ENCODE data around the gene BHLHA15. TPM values are rescaled to one million over a fixed set of nuclear protein-coding genes. Genes with fewer than 3 reads are reported as not detected.

BHLHA15 gene
- total and polyA plus RNA-seq, 5 donors from 2014 or later, result not detected

DNA sequence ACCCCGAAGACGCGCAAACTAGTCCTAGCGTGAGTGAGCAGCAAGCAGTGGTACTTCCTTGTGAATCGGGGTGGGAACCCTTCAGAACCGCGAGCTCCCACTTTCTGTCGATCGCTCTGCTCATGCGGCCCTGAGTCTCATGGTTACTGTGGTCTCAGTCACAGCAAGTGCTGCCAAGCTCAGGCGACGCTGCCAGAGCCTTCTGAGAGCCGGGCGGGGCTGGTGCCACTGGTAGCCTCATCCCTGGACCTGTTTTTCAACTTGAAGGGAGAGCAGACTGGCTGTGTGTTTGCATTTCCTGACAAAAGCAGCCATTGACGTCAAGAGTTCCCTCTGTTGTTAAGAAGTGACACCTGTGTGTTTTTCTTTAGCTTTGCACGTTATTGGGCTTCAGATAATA is 32.9 kb upstream of the BHLHA15 start:
- H3K36me3 Mint-ChIP-seq, result peaks cover 41% of the 10 kb centered on the region
- H3K27me3 Mint-ChIP-seq, result no peaks in the 10 kb centered on the region
- H3K9me3 Mint-ChIP-seq, result no peaks in the 10 kb centered on the region
- peaks cover 0 to 5% (median 2%) of the 10 kb centered on the region in 4 donors for H3K4me1 Mint-ChIP-seq
- DNase-seq, result no peak
- H3K27ac Mint-ChIP-seq, result no peak overlapping the region
- H3K27me3 ChIP-seq (ENCODE audit: control insufficient read depth, insufficient read depth, low read length), result no peaks in the 10 kb centered on the region
- no peak overlapping the region for H3K4me3 Mint-ChIP-seq
- H3K4me1 ChIP-seq (ENCODE audit: control insufficient read depth, insufficient read depth, low read length, poor library complexity, severe bottlenecking), result no peaks in the 10 kb centered on the region
- H3K36me3 ChIP-seq (ENCODE audit: control insufficient read depth, insufficient read depth, low read length), result peaks cover 44% of the 10 kb centered on the region
- H3K27ac ChIP-seq (ENCODE audit: insufficient read depth, low read length, poor library complexity, severe bottlenecking), result no peak overlapping the region
- H3K9me3 ChIP-seq (ENCODE audit: control insufficient read depth in 2 of 2, low read length in 2 of 2), result no peaks in the 10 kb centered on the region
- no peak for ATAC-seq (ENCODE audit: low read depth in 2 of 2)
- no peak overlapping the region for H3K4me3 ChIP-seq (ENCODE audit: low read depth, low read length)

DNA sequence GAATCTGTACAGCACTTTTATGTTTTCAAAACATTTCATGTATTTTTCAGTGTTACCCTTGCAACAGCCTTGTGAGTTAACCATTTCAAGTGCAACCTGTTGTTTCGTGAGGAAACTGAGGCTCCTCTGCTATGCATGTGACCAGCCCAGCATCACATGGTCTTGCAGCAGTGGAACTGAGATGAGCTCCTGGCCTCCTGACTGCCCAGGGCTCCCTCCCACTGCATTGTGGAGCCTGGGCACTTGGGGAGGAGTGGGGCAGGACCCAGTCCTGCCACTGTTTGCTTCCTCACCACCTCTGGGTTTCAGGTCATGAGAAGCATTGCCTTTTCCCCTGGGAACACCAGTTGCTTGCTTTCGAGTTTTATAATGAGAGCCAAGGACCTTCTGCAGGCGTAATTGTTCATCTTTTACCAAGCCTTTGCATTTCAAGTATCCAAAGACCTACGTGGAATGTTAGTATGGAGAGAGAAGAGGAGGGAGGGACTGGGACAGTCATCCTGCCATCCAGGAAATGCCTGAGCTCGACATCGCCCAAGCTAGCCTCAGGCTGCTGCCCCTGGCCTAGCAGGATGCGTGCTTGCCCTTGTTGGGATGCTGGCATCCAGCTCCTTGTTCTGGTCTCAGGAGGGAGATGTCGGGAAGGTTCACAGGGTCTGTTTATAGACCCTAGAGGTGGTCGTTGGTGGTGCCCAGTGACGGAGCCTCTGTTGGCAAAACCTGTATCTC is 32.3 kb upstream of the BHLHA15 start:
- peaks cover 40% of the 10 kb centered on the region for H3K36me3 ChIP-seq (ENCODE audit: control insufficient read depth, insufficient read depth, low read length)

DNA sequence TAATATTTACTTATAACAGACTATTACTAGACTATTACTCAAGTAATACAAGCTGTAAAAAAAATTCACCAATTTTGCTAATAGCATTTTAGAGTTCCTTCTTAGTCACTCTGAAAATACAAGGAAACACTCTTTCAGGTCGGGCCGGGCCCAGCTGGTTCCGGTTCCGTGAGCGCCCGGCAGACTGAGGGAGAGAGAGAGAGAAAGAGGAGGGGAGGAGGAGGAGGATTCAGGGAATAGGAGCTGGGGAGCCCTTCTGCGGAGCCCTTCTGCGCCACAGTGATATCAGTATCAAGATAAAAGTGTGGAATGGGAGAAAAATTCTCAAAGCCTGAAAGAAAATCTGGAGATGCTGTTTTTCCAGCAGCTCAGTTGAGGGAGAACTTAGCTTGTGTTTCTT is 30.5 kb upstream of the BHLHA15 start:
- Mint-ChIP-seq H3K9me3 (no peaks in the 10 kb centered on the region), H3K27me3 (no peaks in the 10 kb centered on the region), H3K36me3 (peaks cover 26% of the 10 kb centered on the region), H3K4me3 (no peak overlapping the region), H3K4me1 (peaks cover 0 to 4% (median under 1%) of the 10 kb centered on the region in 4 donors), H3K27ac (peak overlapping the region in 1 of 3 donors; percentile 39)
- Histone ChIP-seq H3K4me1 (ENCODE audit: control insufficient read depth, insufficient read depth, low read length, poor library complexity, severe bottlenecking) (no peaks in the 10 kb centered on the region), H3K36me3 (ENCODE audit: control insufficient read depth, insufficient read depth, low read length) (peaks cover 24% of the 10 kb centered on the region), H3K27me3 (ENCODE audit: control insufficient read depth, insufficient read depth, low read length) (no peaks in the 10 kb centered on the region), H3K27ac (ENCODE audit: insufficient read depth, low read length, poor library complexity, severe bottlenecking) (no peak overlapping the region), H3K4me3 (ENCODE audit: low read depth, low read length) (no peak overlapping the region), H3K9me3 (ENCODE audit: control insufficient read depth in 2 of 2, low read length in 2 of 2) (no peaks in the 10 kb centered on the region)
- DNase-seq (no peak), ATAC-seq (ENCODE audit: low read depth in 2 of 2) (no peak)

More for the DNA sequence above, 32.3 kb upstream of the BHLHA15 start:
- Mint-ChIP-seq H3K4me1 (peaks cover 0 to 5% (median 2%) of the 10 kb centered on the region in 4 donors), H3K27me3 (no peaks in the 10 kb centered on the region), H3K9me3 (no peaks in the 10 kb centered on the region), H3K27ac (no peak overlapping the region), H3K4me3 (no peak overlapping the region), H3K36me3 (peaks cover 41% of the 10 kb centered on the region)
- Histone ChIP-seq H3K4me3 (ENCODE audit: low read depth, low read length) (no peak overlapping the region), H3K4me1 (ENCODE audit: control insufficient read depth, insufficient read depth, low read length, poor library complexity, severe bottlenecking) (no peaks in the 10 kb centered on the region), H3K27me3 (ENCODE audit: control insufficient read depth, insufficient read depth, low read length) (no peaks in the 10 kb centered on the region), H3K9me3 (ENCODE audit: control insufficient read depth in 2 of 2, low read length in 2 of 2) (no peaks in the 10 kb centered on the region), H3K27ac (ENCODE audit: insufficient read depth, low read length, poor library complexity, severe bottlenecking) (no peak overlapping the region)
- DNase-seq, result no peak
- no peak for ATAC-seq (ENCODE audit: low read depth in 2 of 2)

- DNase-seq (no peak), ATAC-seq (ENCODE audit: low read depth in 2 of 2) (no peak)
- Mint-ChIP-seq H3K9me3 (peaks cover 0 to 2% (median 0%) of the 10 kb centered on the region in 7 donors), H3K27ac (no peak overlapping the region), H3K27me3 (no peaks in the 10 kb centered on the region), H3K4me1 (peaks cover 0 to 9% (median 7%) of the 10 kb centered on the region in 4 donors), H3K4me3 (no peak overlapping the region), H3K36me3 (peaks cover 45% of the 10 kb centered on the region)
- Histone ChIP-seq H3K27me3 (ENCODE audit: control insufficient read depth, insufficient read depth, low read length) (no peaks in the 10 kb centered on the region), H3K4me3 (ENCODE audit: low read depth, low read length) (no peak overlapping the region), H3K4me1 (ENCODE audit: control insufficient read depth, insufficient read depth, low read length, poor library complexity, severe bottlenecking) (no peaks in the 10 kb centered on the region), H3K36me3 (ENCODE audit: control insufficient read depth, insufficient read depth, low read length) (peaks cover 12% of the 10 kb centered on the region), H3K9me3 (ENCODE audit: control insufficient read depth in 2 of 2, low read length in 2 of 2) (no peaks in the 10 kb centered on the region), H3K27ac (ENCODE audit: insufficient read depth, low read length, poor library complexity, severe bottlenecking) (no peak overlapping the region)
Measured at GRCh38 chr7:98185101-98185500, 26.1 kb upstream of the BHLHA15 start.

DNA sequence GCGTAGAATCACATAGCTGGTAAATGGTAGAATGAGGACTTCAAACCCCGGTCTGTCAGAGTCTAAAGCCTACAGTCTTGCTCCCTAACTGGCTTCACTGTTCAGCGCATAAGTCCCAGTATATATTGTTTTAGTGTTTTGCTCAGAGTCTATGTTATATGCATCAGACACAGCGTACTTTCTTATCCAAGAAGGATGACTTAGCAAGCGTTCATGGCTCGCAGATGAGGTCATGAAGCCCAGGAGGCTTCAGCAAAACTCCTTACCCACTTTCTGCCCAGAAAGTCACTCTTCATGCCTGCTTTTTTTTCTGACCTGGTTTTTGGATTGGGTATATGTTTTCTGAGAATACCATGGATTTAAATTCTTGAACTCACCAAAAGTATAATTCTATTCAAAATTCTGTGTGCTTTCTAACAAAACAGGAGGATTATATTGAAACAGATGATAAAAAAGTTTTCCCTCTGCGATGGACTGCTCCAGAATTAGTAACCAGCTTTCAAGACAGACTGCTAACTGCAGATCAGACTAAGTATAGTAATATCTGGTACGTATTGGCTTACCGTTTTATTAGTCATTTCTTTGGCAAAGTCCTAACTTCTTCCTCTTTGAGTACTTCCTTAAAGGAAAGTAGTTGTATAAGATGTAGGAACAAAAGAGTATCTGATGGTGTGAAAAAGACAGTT is 24.6 kb upstream of the BHLHA15 start:
- Mint-ChIP-seq H3K27me3 (no peaks in the 10 kb centered on the region), H3K27ac (no peak overlapping the region), H3K4me3 (peak overlapping the region in 1 of 4 donors; percentile 2), H3K4me1 (peaks cover 0 to 9% (median 5%) of the 10 kb centered on the region in 4 donors), H3K9me3 (peaks cover 0 to 2% (median 0%) of the 10 kb centered on the region in 7 donors), H3K36me3 (peaks cover 50% of the 10 kb centered on the region)
- Histone ChIP-seq H3K4me3 (ENCODE audit: low read depth, low read length) (no peak overlapping the region), H3K9me3 (ENCODE audit: control insufficient read depth in 2 of 2, low read length in 2 of 2) (no peaks in the 10 kb centered on the region), H3K27ac (ENCODE audit: insufficient read depth, low read length, poor library complexity, severe bottlenecking) (no peak overlapping the region), H3K36me3 (ENCODE audit: control insufficient read depth, insufficient read depth, low read length) (peaks cover 19% of the 10 kb centered on the region), H3K27me3 (ENCODE audit: control insufficient read depth, insufficient read depth, low read length) (no peaks in the 10 kb centered on the region), H3K4me1 (ENCODE audit: control insufficient read depth, insufficient read depth, low read length, poor library complexity, severe bottlenecking) (no peaks in the 10 kb centered on the region)
- DNase-seq (no peak), ATAC-seq (ENCODE audit: low read depth in 2 of 2) (no peak)

DNA sequence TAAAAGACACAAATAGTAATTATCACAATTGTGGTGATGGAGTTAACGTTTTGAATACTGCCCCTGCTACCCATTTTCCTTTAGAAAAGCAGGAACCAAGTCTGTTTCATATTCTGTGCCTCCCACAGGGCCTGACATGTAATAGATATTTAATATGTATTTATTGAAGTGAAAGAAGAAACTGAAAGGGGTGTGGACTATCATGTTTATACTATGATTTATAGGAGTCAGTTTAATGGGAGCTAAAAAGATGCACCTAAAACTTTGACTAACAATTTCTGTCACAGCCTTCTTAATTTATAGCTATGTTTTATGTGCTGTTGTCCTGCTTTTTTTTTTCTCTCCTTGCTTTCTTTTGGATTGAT is 24.1 kb upstream of the BHLHA15 start:
- H3K4me3 Mint-ChIP-seq, result no peak overlapping the region
- no peaks in the 10 kb centered on the region for H3K4me1 ChIP-seq (ENCODE audit: control insufficient read depth, insufficient read depth, low read length, poor library complexity, severe bottlenecking)
- peaks cover 0 to 2% (median 0%) of the 10 kb centered on the region in 7 donors for H3K9me3 Mint-ChIP-seq
- H3K9me3 ChIP-seq (ENCODE audit: control insufficient read depth in 2 of 2, low read length in 2 of 2), result no peaks in the 10 kb centered on the region
- no peak overlapping the region for H3K4me3 ChIP-seq (ENCODE audit: low read depth, low read length)
- H3K27me3 Mint-ChIP-seq, result no peaks in the 10 kb centered on the region
- ATAC-seq (ENCODE audit: low read depth in 2 of 2) (no peak), DNase-seq (no peak)
- peaks cover 24% of the 10 kb centered on the region for H3K36me3 ChIP-seq (ENCODE audit: control insufficient read depth, insufficient read depth, low read length)
- no peaks in the 10 kb centered on the region for H3K27me3 ChIP-seq (ENCODE audit: control insufficient read depth, insufficient read depth, low read length)
- no peak overlapping the region for H3K27ac Mint-ChIP-seq
- H3K4me1 Mint-ChIP-seq, result peaks cover 0 to 9% (median 5%) of the 10 kb centered on the region in 4 donors
- peaks cover 50% of the 10 kb centered on the region for H3K36me3 Mint-ChIP-seq
- no peak overlapping the region for H3K27ac ChIP-seq (ENCODE audit: insufficient read depth, low read length, poor library complexity, severe bottlenecking)

DNA sequence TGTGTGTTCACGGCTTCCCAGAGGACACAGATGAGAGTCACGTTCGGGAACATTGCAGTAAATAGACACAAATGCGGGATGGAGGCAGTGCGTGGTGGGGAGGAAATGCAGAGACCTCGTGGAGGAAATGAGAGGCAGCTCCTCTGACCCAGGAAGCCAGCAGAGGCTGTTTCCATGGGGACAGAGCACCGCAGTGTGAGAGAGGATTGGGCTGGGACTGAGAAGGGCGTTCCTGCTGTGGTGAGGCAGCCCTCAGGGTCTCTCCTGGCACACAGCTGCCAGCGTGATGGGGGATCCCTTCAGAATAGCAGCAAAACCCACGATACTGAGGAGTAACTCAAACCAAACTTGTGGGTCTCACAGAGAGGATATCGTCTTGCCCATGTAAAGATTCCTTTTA is 21.7 kb upstream of the BHLHA15 start:
- Mint-ChIP-seq H3K4me3 (no peak overlapping the region), H3K4me1 (peaks cover 0 to 9% (median 5%) of the 10 kb centered on the region in 4 donors), H3K9me3 (peaks cover 0 to 2% (median 0%) of the 10 kb centered on the region in 7 donors), H3K27me3 (no peaks in the 10 kb centered on the region), H3K27ac (peak overlapping the region in 1 of 3 donors; percentile 39), H3K36me3 (peaks cover 52% of the 10 kb centered on the region)
- no peaks in the 10 kb centered on the region for H3K9me3 ChIP-seq (ENCODE audit: control insufficient read depth in 2 of 2, low read length in 2 of 2)
- no peaks in the 10 kb centered on the region for H3K4me1 ChIP-seq (ENCODE audit: control insufficient read depth, insufficient read depth, low read length, poor library complexity, severe bottlenecking)
- ATAC-seq (ENCODE audit: low read depth in 2 of 2), result no peak
- no peaks in the 10 kb centered on the region for H3K27me3 ChIP-seq (ENCODE audit: control insufficient read depth, insufficient read depth, low read length)
- no peak overlapping the region for H3K4me3 ChIP-seq (ENCODE audit: low read depth, low read length)
- no peak overlapping the region for H3K27ac ChIP-seq (ENCODE audit: insufficient read depth, low read length, poor library complexity, severe bottlenecking)
- DNase-seq, result no peak
- peaks cover 49% of the 10 kb centered on the region for H3K36me3 ChIP-seq (ENCODE audit: control insufficient read depth, insufficient read depth, low read length)

Measured in CD4-positive, CD25-positive, alpha-beta regulatory T cell (primary cell).